ENCODE data around the gene TAP1. TPM values are rescaled to one million over a fixed set of nuclear protein-coding genes. Genes with fewer than 3 reads are reported as not detected.

TAP1 gene
- total and polyA plus RNA-seq, 8 donors: 7.8 to 32.1 (median 15.2) TPM

- Histone ChIP-seq H3K4me3 (peak overlapping the region; percentile 60 to 98 (median 90)), H3K27ac (peak overlapping the region; percentile 85 to 98 (median 92)), H3K27me3 (no peaks in the 10 kb centered on the region), H3K4me1 (peaks cover 0 to 10% (median 0%) of the 10 kb centered on the region in 3 donors), H3K9me3 (no peaks in the 10 kb centered on the region), H3K36me3 (peaks cover 2% of the 10 kb centered on the region in 3 donors)
- 46 to 52% methylated on average over 23 of the region's 23 CpGs for WGBS, 2 donors
- DNase-seq (no peak), ATAC-seq (no peak), FAIRE-seq (no peak)
- intact Hi-C loops (cut with DNase I): no loop called here
- no peak for TF ChIP-seq CTCF (IDR thresholded peaks at IDR 0.05)
Measured at GRCh38 chr6:32852018-32852843, 1.3 kb downstream of the TAP1 start.

- Histone ChIP-seq H3K4me1 (peaks cover 0 to 10% (median 0%) of the 10 kb centered on the region in 3 donors), H3K9me3 (no peaks in the 10 kb centered on the region), H3K27ac (no peak overlapping the region), H3K36me3 (peaks cover 6 to 7% (median 7%) of the 10 kb centered on the region in 3 donors), H3K4me3 (no peak overlapping the region), H3K27me3 (no peaks in the 10 kb centered on the region)
- 88 to 91% methylated on average over 4 of the region's 4 CpGs for WGBS, 2 donors
- ATAC-seq (no peak), FAIRE-seq (no peak), DNase-seq (no peak)
- intact Hi-C loops (cut with DNase I): no loop called here
- no peak for TF ChIP-seq CTCF (IDR thresholded peaks at IDR 0.05)
Measured at GRCh38 chr6:32851025-32851424, 2.5 kb downstream of the TAP1 start.

- FAIRE-seq (no peak), ATAC-seq (no peak), DNase-seq (no peak)
- WGBS, 2 donors: 76 to 79% methylated on average over 6 of the region's 6 CpGs
- Histone ChIP-seq H3K27me3 (no peaks in the 10 kb centered on the region), H3K36me3 (peaks cover 6 to 7% (median 7%) of the 10 kb centered on the region in 3 donors), H3K4me1 (peaks cover 0 to 10% (median 0%) of the 10 kb centered on the region in 3 donors), H3K27ac (no peak overlapping the region), H3K9me3 (no peaks in the 10 kb centered on the region), H3K4me3 (no peak overlapping the region)
- intact Hi-C loops (cut with DNase I): no loop called here
- TF ChIP-seq CTCF (IDR thresholded peaks at IDR 0.05): no peak
Measured at GRCh38 chr6:32849126-32849525, 4.4 kb downstream of the TAP1 start.

- Histone ChIP-seq H3K4me3 (no peak overlapping the region), H3K36me3 (peaks cover 6 to 7% (median 7%) of the 10 kb centered on the region in 3 donors), H3K9me3 (no peaks in the 10 kb centered on the region), H3K4me1 (peaks cover 0 to 10% (median 0%) of the 10 kb centered on the region in 3 donors), H3K27me3 (no peaks in the 10 kb centered on the region), H3K27ac (no peak overlapping the region)
- intact Hi-C loops (cut with DNase I): no loop called here
- DNase-seq (no peak), FAIRE-seq (no peak), ATAC-seq (no peak)
- 91 to 92% methylated on average over 8 of the region's 8 CpGs for WGBS, 2 donors
- no peak for TF ChIP-seq CTCF (IDR thresholded peaks at IDR 0.05)
Measured at GRCh38 chr6:32847795-32848194, 5.7 kb downstream of the TAP1 start.

- WGBS, 2 donors: 90% methylated on average over 10 of the region's 10 CpGs
- Histone ChIP-seq H3K4me1 (peaks cover 0 to 4% (median 0%) of the 10 kb centered on the region in 3 donors), H3K4me3 (no peak overlapping the region), H3K27ac (no peak overlapping the region), H3K27me3 (no peaks in the 10 kb centered on the region), H3K9me3 (no peaks in the 10 kb centered on the region), H3K36me3 (peaks cover 6 to 7% (median 7%) of the 10 kb centered on the region in 3 donors)
- DNase-seq (no peak), FAIRE-seq (no peak), ATAC-seq (no peak)
- intact Hi-C loops (cut with DNase I): no loop called here
- no peak for TF ChIP-seq CTCF (IDR thresholded peaks at IDR 0.05)
Measured at GRCh38 chr6:32847004-32847403, 6.5 kb downstream of the TAP1 start.
